Ishikawa (cell line): ENCODE results near the gene ANO4.

Source experiments
- CEBPB ChIP-seq: IDR thresholded peaks from 2 replicates; pipeline ENCODE4 v1.6.1; 2012
- EGR1 ChIP-seq: IDR thresholded peaks from 2 replicates; pipeline ENCODE4 v1.6.1; 2012
- EP300 ChIP-seq: IDR thresholded peaks from 2 replicates; pipeline ENCODE4 v1.6.1; 2012; ENCODE audit warnings: borderline replicate concordance
- FOXM1 ChIP-seq: IDR thresholded peaks from 2 replicates; pipeline ENCODE4 v1.6.1; 2012; ENCODE audit warnings: low read depth, borderline replicate concordance
- RAD21 ChIP-seq: IDR thresholded peaks from 2 replicates; pipeline ENCODE4 v1.6.1; 2012; ENCODE audit warnings: low read depth
- TAF1 ChIP-seq: IDR thresholded peaks from 2 replicates; pipeline ENCODE4 v1.6.1; 2012; ENCODE audit warnings: low read depth, mild to moderate bottlenecking
- TEAD4 ChIP-seq: IDR thresholded peaks from 2 replicates; pipeline ENCODE4 v1.6.1; 2012
- YY1 ChIP-seq: IDR thresholded peaks from 2 replicates; pipeline ENCODE4 v1.6.1; 2012; ENCODE audit warnings: low read depth
- ZBTB7A ChIP-seq: IDR thresholded peaks from 2 replicates; pipeline ENCODE4 v1.6.1; 2012; ENCODE audit warnings: low read depth
- TF ChIP-seq, protein P1 (sequence below): IDR thresholded peaks from 2 replicates; pipeline ENCODE4 v1.6.1; 2012
- TF ChIP-seq, protein P2 (sequence below): IDR thresholded peaks from 2 replicates; pipeline ENCODE4 v1.6.1; 2012
- TF ChIP-seq, protein P3 (sequence below): IDR thresholded peaks from 2 replicates; pipeline ENCODE4 v1.6.1; 2012; ENCODE audit warnings: low read depth, mild to moderate bottlenecking

DNA sequence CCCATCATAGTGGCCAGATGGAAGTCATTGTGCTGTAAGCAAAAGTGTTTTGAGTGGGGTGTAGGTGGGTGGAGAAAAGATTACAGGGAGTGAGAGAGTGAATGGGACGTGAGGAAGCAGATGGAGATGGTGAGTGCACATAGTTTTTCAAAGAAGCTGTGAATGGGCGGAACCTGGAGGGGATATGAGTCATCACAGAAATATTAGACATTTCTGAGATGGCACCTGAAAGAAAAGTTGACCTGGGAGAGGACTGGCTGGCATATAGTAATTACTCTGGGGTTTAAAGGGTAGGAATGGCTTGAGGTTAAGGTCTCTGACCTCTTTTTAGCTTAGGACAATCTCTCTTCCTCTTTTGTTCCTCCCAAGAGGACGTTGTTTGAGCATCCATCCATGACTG, 50.5 kb downstream of the ANO4 start:
- TF ChIP-seq TEAD4 (no peak), YY1 (no peak), ZBTB7A (no peak), EP300 (no peak), EGR1 (no peak), TAF1 (no peak), RAD21 (no peak), FOXM1 (no peak), CEBPB (no peak)
- TF ChIP-seq, protein P1, sequence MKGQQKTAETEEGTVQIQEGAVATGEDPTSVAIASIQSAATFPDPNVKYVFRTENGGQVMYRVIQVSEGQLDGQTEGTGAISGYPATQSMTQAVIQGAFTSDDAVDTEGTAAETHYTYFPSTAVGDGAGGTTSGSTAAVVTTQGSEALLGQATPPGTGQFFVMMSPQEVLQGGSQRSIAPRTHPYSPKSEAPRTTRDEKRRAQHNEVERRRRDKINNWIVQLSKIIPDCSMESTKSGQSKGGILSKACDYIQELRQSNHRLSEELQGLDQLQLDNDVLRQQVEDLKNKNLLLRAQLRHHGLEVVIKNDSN = no peak
- TF ChIP-seq, protein P2, sequence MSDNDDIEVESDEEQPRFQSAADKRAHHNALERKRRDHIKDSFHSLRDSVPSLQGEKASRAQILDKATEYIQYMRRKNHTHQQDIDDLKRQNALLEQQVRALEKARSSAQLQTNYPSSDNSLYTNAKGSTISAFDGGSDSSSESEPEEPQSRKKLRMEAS = no peak
- TF ChIP-seq, protein P3, sequence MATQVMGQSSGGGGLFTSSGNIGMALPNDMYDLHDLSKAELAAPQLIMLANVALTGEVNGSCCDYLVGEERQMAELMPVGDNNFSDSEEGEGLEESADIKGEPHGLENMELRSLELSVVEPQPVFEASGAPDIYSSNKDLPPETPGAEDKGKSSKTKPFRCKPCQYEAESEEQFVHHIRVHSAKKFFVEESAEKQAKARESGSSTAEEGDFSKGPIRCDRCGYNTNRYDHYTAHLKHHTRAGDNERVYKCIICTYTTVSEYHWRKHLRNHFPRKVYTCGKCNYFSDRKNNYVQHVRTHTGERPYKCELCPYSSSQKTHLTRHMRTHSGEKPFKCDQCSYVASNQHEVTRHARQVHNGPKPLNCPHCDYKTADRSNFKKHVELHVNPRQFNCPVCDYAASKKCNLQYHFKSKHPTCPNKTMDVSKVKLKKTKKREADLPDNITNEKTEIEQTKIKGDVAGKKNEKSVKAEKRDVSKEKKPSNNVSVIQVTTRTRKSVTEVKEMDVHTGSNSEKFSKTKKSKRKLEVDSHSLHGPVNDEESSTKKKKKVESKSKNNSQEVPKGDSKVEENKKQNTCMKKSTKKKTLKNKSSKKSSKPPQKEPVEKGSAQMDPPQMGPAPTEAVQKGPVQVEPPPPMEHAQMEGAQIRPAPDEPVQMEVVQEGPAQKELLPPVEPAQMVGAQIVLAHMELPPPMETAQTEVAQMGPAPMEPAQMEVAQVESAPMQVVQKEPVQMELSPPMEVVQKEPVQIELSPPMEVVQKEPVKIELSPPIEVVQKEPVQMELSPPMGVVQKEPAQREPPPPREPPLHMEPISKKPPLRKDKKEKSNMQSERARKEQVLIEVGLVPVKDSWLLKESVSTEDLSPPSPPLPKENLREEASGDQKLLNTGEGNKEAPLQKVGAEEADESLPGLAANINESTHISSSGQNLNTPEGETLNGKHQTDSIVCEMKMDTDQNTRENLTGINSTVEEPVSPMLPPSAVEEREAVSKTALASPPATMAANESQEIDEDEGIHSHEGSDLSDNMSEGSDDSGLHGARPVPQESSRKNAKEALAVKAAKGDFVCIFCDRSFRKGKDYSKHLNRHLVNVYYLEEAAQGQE = no peak
